ENCODE results near the gene KAZN. TPM values are rescaled to one million over a fixed set of nuclear protein-coding genes. Genes with fewer than 3 reads are reported as not detected.

KAZN gene
- total and polyA plus RNA-seq, 2 donors from 2014 or later, result 17.4 to 60.8 TPM

DNA sequence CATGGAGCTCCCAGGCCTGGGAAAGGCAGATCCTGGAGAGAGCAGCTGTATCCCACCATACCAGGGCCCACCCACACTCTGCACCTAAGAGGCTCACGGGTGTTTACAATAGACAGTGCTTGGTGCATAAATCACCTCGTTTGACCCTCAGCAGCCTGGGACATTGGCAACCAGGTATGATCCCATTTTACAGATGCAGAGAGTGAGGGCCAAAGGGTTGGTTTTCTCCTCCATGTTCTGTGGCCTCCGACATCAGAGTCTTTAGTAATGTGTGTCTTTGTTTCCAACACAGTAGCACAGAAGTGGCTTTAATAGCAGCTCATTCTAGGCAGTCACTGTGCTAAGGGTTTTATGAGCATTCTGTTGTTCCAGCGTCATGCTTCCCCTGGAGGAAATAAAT lies 176.5 kb downstream of the KAZN start:
- Histone ChIP-seq H3K4me3 (ENCODE audit: low read length in 3 of 3) (no peak overlapping the region), H3K27ac (ENCODE audit: low read depth in 2 of 2, low read length in 2 of 2) (no peak overlapping the region), H3K9ac (ENCODE audit: low read length in 3 of 3) (no peak overlapping the region), H3K27me3 (ENCODE audit: control insufficient read depth, insufficient read depth, low read length) (no peaks in the 10 kb centered on the region), H3K9me3 (ENCODE audit: control insufficient read depth in 2 of 3, insufficient read depth in 1 of 3, low read length in 3 of 3) (no peaks in the 10 kb centered on the region), H3K36me3 (ENCODE audit: control insufficient read depth in 2 of 3, insufficient read depth in 3 of 3, low read length in 3 of 3) (no peaks in the 10 kb centered on the region), H3K4me1 (ENCODE audit: control insufficient read depth in 2 of 3, insufficient read depth in 2 of 3, low read depth in 1 of 3, low read length in 3 of 3) (peaks cover 0 to 3% (median 0%) of the 10 kb centered on the region in 3 donors)
- intact Hi-C loops (cut with DNase I), result no loop called here
- no peak for TF ChIP-seq CTCF (IDR thresholded peaks at IDR 0.05; ENCODE audit: borderline replicate concordance, extremely low read depth, insufficient read depth)
- DNase-seq, result no peak
- no peak for FAIRE-seq

GRCh38 chr1:14775434-14775833 lies 176.9 kb downstream of the KAZN start:
- Histone ChIP-seq H3K27me3 (ENCODE audit: control insufficient read depth, insufficient read depth, low read length) (no peaks in the 10 kb centered on the region), H3K4me3 (ENCODE audit: low read length in 3 of 3) (no peak overlapping the region), H3K36me3 (ENCODE audit: control insufficient read depth in 2 of 3, insufficient read depth in 3 of 3, low read length in 3 of 3) (no peaks in the 10 kb centered on the region), H3K27ac (ENCODE audit: low read depth in 2 of 2, low read length in 2 of 2) (no peak overlapping the region), H3K4me1 (ENCODE audit: control insufficient read depth in 2 of 3, insufficient read depth in 2 of 3, low read depth in 1 of 3, low read length in 3 of 3) (peaks cover 0 to 3% (median 0%) of the 10 kb centered on the region in 3 donors), H3K9me3 (ENCODE audit: control insufficient read depth in 2 of 3, insufficient read depth in 1 of 3, low read length in 3 of 3) (no peaks in the 10 kb centered on the region), H3K9ac (ENCODE audit: low read length in 3 of 3) (no peak overlapping the region)
- intact Hi-C loops (cut with DNase I), result no loop called here
- FAIRE-seq, result no peak
- no peak for TF ChIP-seq CTCF (IDR thresholded peaks at IDR 0.05; ENCODE audit: borderline replicate concordance, extremely low read depth, insufficient read depth)
- DNase-seq, result no peak

GRCh38 chr1:14777516-14778506 lies 179.3 kb downstream of the KAZN start:
- no peaks in the 10 kb centered on the region for H3K9me3 ChIP-seq (ENCODE audit: control insufficient read depth in 2 of 3, insufficient read depth in 1 of 3, low read length in 3 of 3)
- no peak overlapping the region for H3K4me3 ChIP-seq (ENCODE audit: low read length in 3 of 3)
- DNase-seq (no peak), FAIRE-seq (no peak)
- H3K9ac ChIP-seq (ENCODE audit: low read length in 3 of 3), result no peak overlapping the region
- H3K27ac ChIP-seq (ENCODE audit: low read depth in 2 of 2, low read length in 2 of 2), result no peak overlapping the region
- peaks cover 0 to 3% (median 0%) of the 10 kb centered on the region in 3 donors for H3K4me1 ChIP-seq (ENCODE audit: control insufficient read depth in 2 of 3, insufficient read depth in 2 of 3, low read depth in 1 of 3, low read length in 3 of 3)
- no peaks in the 10 kb centered on the region for H3K27me3 ChIP-seq (ENCODE audit: control insufficient read depth, insufficient read depth, low read length)
- TF ChIP-seq CTCF (IDR thresholded peaks at IDR 0.05; ENCODE audit: borderline replicate concordance, extremely low read depth, insufficient read depth), result no peak
- H3K36me3 ChIP-seq (ENCODE audit: control insufficient read depth in 2 of 3, insufficient read depth in 3 of 3, low read length in 3 of 3), result no peaks in the 10 kb centered on the region
- intact Hi-C loops (cut with DNase I), result no loop called here

Measured in kidney (tissue), 14 donors.